T-cell (primary cell): ENCODE data around the gene RTN4RL2. TPM values are rescaled to one million over a fixed set of nuclear protein-coding genes. Genes with fewer than 3 reads are reported as not detected.

ENCODE experiments used
- ATAC-seq, 4 experiments: fragments of 200-7000 bp in 3 of 4; fragments of 150-1000 bp in 1 of 4; cut with Tn5 transposase; replicated peaks in 1 of 4; 1 replicate in 3 of 4; 2 replicates in 1 of 4; pipeline ENCODE4 v1.10.0; 2021; ENCODE audit warnings: moderate library complexity in 3 of 4, mild to moderate bottlenecking in 2 of 4, moderate number of reproducible peaks in 1 of 4
- CTCF ChIA-PET, 2 donors: fragments of 300-600 bp; sonication (Branson Sonifier 250); formaldehyde crosslinking; loops; one replicate each; lab custom pipeline; 2022; ENCODE audit warnings: antibody characterized with exemption in 2 of 2; lab: Charles Lee
- POLR2A ChIA-PET, 2 donors: fragments of 300-600 bp; sonication (Branson Sonifier 250); formaldehyde crosslinking; loops; one replicate each; lab custom pipeline; 2022; ENCODE audit warnings: antibody characterized with exemption in 2 of 2; lab: Charles Lee
- DNase-seq, 35 experiments: peaks; one replicate each; pipeline versions ENCODE4 v3.0.0 to v3.0.0-alpha.2; 2013 to 2023
- H3K27ac ChIP-seq: one replicate; pipeline ENCODE4 v1.5.1; 2013; ENCODE audit warnings: low read length
- H3K27me3 ChIP-seq, 2 experiments: replicated peaks in 1 of 2; 1 replicate in 1 of 2; 2 replicates in 1 of 2; pipeline versions ENCODE4 v1.6.1 to v1.7.0; 2013; ENCODE audit warnings: low read length in 1 of 2, mixed read lengths in 1 of 2; ENCODE audit not compliant: control insufficient read depth in 2 of 2, insufficient read depth in 2 of 2; ENCODE audit errors: extremely low read depth in 1 of 2
- H3K36me3 ChIP-seq, 2 donors: 1 replicate in 1 of 2; 2 replicates in 1 of 2; pipeline versions ENCODE4 v1.6.1 to v1.7.0; 2013; ENCODE audit warnings: low read length in 1 of 2; ENCODE audit not compliant: control insufficient read depth in 2 of 2, insufficient read depth in 1 of 2; ENCODE audit errors: extremely low read depth in 1 of 2
- H3K4me1 ChIP-seq, 2 experiments: 1 replicate in 1 of 2; 2 replicates in 1 of 2; pipeline versions ENCODE4 v1.6.1 to v1.7.0; 2013; ENCODE audit warnings: low read length in 2 of 2, mixed read lengths in 1 of 2; ENCODE audit not compliant: insufficient read depth in 2 of 2, control insufficient read depth in 1 of 2; ENCODE audit errors: extremely low read depth in 1 of 2
- H3K4me3 ChIP-seq, 2 donors: 1 replicate in 1 of 2; 2 replicates in 1 of 2; pipeline versions ENCODE4 v1.5.1 to v1.7.0; 2013; ENCODE audit warnings: mild to moderate bottlenecking in 2 of 2, low read length in 1 of 2, moderate library complexity in 1 of 2; ENCODE audit not compliant: control insufficient read depth in 1 of 2; ENCODE audit errors: extremely low read depth in 1 of 2
- H3K9me3 ChIP-seq: 2 replicates; pipeline ENCODE4 v1.7.0; 2013
- H3K27ac Mint-ChIP-seq, 2 donors: one replicate each; pipeline ENCODE4 v1.8.0; 2020 to 2021; ENCODE audit warnings: mild to moderate bottlenecking in 2 of 2, mixed read lengths in 2 of 2
- H3K27me3 Mint-ChIP-seq, 2 donors: one replicate each; pipeline ENCODE4 v1.8.0; 2021 to 2022; ENCODE audit warnings: mixed read lengths in 2 of 2
- H3K36me3 Mint-ChIP-seq: one replicate; pipeline ENCODE4 v1.8.0; 2021; ENCODE audit warnings: mixed read lengths
- H3K4me1 Mint-ChIP-seq, 3 donors: one replicate each; pipeline ENCODE4 v1.8.0; 2020 to 2022; ENCODE audit warnings: mixed read lengths in 3 of 3, mild to moderate bottlenecking in 1 of 3
- H3K4me3 Mint-ChIP-seq, 3 donors: one replicate each; pipeline ENCODE4 v1.8.0; 2020 to 2022; ENCODE audit warnings: mild to moderate bottlenecking in 3 of 3, mixed read lengths in 3 of 3, moderate library complexity in 3 of 3
- H3K9me3 Mint-ChIP-seq, 3 donors: one replicate each; pipeline ENCODE4 v1.8.0; 2020 to 2022; ENCODE audit warnings: mixed read lengths in 3 of 3
- WGBS: methylation state at CpG from one replicate; pipeline ENCODE4 v1.1.5; 2013; ENCODE audit warnings: missing lambda C conversion rate; ENCODE audit not compliant: insufficient coverage; 5-methylcytosine and 5-hydroxymethylcytosine counted together
- total RNA-seq, 35 experiments: library from RNA in 6 of 35; stranded (reverse) in 6 of 35; fragments of 120-200 nt in 1 of 35; gene quantifications; one replicate each; pipeline versions ENCODE4 v1.2.1 to v1.2.4 and lab custom pipeline; 2013 to 2026

The RTN4RL2 gene
- total RNA-seq, 5 donors from 2014 or later (not counting 1 experiment from before 2014, with no cell fraction given) = 0.15 to 1.1 (median 0.29) TPM

- H3K4me1 ChIP-seq = no peaks in the 10 kb centered on the region
- H3K36me3 ChIP-seq = peaks cover 0 to 21% of the 10 kb centered on the region in 2 donors
- H3K27me3 ChIP-seq = no peaks in the 10 kb centered on the region
- no peak for ATAC-seq
- H3K27ac ChIP-seq = no peak overlapping the region
- Mint-ChIP-seq H3K27ac (no peak overlapping the region), H3K4me1 (peaks cover 0 to 2% (median 0%) of the 10 kb centered on the region in 3 donors), H3K36me3 (peaks cover 19% of the 10 kb centered on the region), H3K9me3 (no peaks in the 10 kb centered on the region), H3K4me3 (no peak overlapping the region), H3K27me3 (no peaks in the 10 kb centered on the region)
- H3K9me3 ChIP-seq = no peaks in the 10 kb centered on the region
- no peak overlapping the region for H3K4me3 ChIP-seq
- ChIA-PET CTCF (interaction anchor here (0.6 to 1.9 kb wide), 6 partner anchors 10 to 262 kb away, joined by 5 to 11 read pairs (median 8); no protein-coding TSS in a partner anchor), POLR2A (interaction anchor here in 1 of 2 donors (0.7 kb wide), 1 partner anchor 19 kb away, joined by 3 read pairs; no protein-coding TSS in a partner anchor)
- no peak for DNase-seq
Observed at GRCh38 chr11:57502870-57503269, 42.5 kb downstream of the RTN4RL2 start.

GRCh38 chr11:57504511-57504910, 44.2 kb downstream of the RTN4RL2 start:
- ChIA-PET POLR2A (no interaction called here), CTCF (interaction anchor here (2.2 to 4.2 kb wide), 3 partner anchors 11 to 22 kb away, joined by 6 to 27 read pairs (median 7); no protein-coding TSS in a partner anchor)
- Mint-ChIP-seq H3K4me3 (no peak overlapping the region), H3K27ac (no peak overlapping the region), H3K4me1 (peaks cover 0 to 2% (median 0%) of the 10 kb centered on the region in 3 donors), H3K36me3 (peaks cover 18% of the 10 kb centered on the region), H3K27me3 (no peaks in the 10 kb centered on the region), H3K9me3 (no peaks in the 10 kb centered on the region)
- H3K27ac ChIP-seq = no peak overlapping the region
- ATAC-seq (no peak), DNase-seq (no peak)
- no peaks in the 10 kb centered on the region for H3K9me3 ChIP-seq
- H3K27me3 ChIP-seq = no peaks in the 10 kb centered on the region
- no peak overlapping the region for H3K4me3 ChIP-seq
- WGBS = no CpG with 5 or more reads among the region's 4 CpGs
- peaks cover 0 to 21% of the 10 kb centered on the region in 2 donors for H3K36me3 ChIP-seq
- no peaks in the 10 kb centered on the region for H3K4me1 ChIP-seq

GRCh38 chr11:57506522-57506921, 46.2 kb downstream of the RTN4RL2 start:
- Mint-ChIP-seq H3K4me1 (peaks cover 2 to 6% (median 5%) of the 10 kb centered on the region in 3 donors), H3K9me3 (no peaks in the 10 kb centered on the region), H3K36me3 (peaks cover 10% of the 10 kb centered on the region), H3K4me3 (no peak overlapping the region), H3K27ac (no peak overlapping the region), H3K27me3 (no peaks in the 10 kb centered on the region)
- H3K9me3 ChIP-seq = no peaks in the 10 kb centered on the region
- H3K27ac ChIP-seq = no peak overlapping the region
- ATAC-seq (no peak), DNase-seq (no peak)
- H3K4me3 ChIP-seq = no peak overlapping the region
- WGBS = no CpG with 5 or more reads among the region's 1 CpG
- peaks cover 0 to 6% of the 10 kb centered on the region in 2 donors for H3K36me3 ChIP-seq
- no peaks in the 10 kb centered on the region for H3K4me1 ChIP-seq
- no peaks in the 10 kb centered on the region for H3K27me3 ChIP-seq
- POLR2A ChIA-PET = no interaction called here
- CTCF ChIA-PET = interaction anchor here (1.0 to 4.2 kb wide), 4 partner anchors 11 to 20 kb away, joined by 4 to 27 read pairs (median 6); no protein-coding TSS in a partner anchor

GRCh38 chr11:57508341-57509170, 48.2 kb downstream of the RTN4RL2 start:
- POLR2A ChIA-PET = no interaction called here
- no peaks in the 10 kb centered on the region for H3K27me3 Mint-ChIP-seq
- ATAC-seq = no peak
- no peak for DNase-seq
- no peaks in the 10 kb centered on the region for H3K27me3 ChIP-seq
- peaks cover 18 to 27% (median 25%) of the 10 kb centered on the region in 3 donors for H3K4me1 Mint-ChIP-seq
- no peak overlapping the region for H3K27ac ChIP-seq
- no peaks in the 10 kb centered on the region for H3K9me3 ChIP-seq
- no peak overlapping the region for H3K27ac Mint-ChIP-seq
- H3K36me3 Mint-ChIP-seq = peaks cover 10% of the 10 kb centered on the region
- H3K36me3 ChIP-seq = peaks cover 0 to 3% of the 10 kb centered on the region in 2 donors
- CTCF ChIA-PET = interaction anchor here in 1 of 2 donors (0.6 to 4.2 kb wide), 2 partner anchors 15 to 19 kb away, joined by 3 to 27 read pairs; no protein-coding TSS in a partner anchor
- no peaks in the 10 kb centered on the region for H3K9me3 Mint-ChIP-seq
- H3K4me3 ChIP-seq = no peak overlapping the region
- peaks cover 0 to 6% of the 10 kb centered on the region in 2 experiments for H3K4me1 ChIP-seq
- WGBS = 89% methylated on average over 5 of the region's 7 CpGs
- no peak overlapping the region for H3K4me3 Mint-ChIP-seq

GRCh38 chr11:57511741-57512430, 51.6 kb downstream of the RTN4RL2 start:
- H3K27me3 ChIP-seq = no peaks in the 10 kb centered on the region
- no peak overlapping the region for H3K4me3 ChIP-seq
- Mint-ChIP-seq H3K9me3 (no peaks in the 10 kb centered on the region), H3K36me3 (peaks cover 5% of the 10 kb centered on the region), H3K4me1 (peaks cover 28 to 35% (median 34%) of the 10 kb centered on the region in 3 donors), H3K27ac (peak overlapping the region; percentile 74 to 81), H3K4me3 (no peak overlapping the region), H3K27me3 (no peaks in the 10 kb centered on the region)
- POLR2A ChIA-PET = interaction anchor here in 1 of 2 donors (0.6 kb wide), 1 partner anchor 229 kb away, joined by 3 read pairs; the partner anchor contains the start of gene SELENOH
- DNase-seq = no peak
- no peaks in the 10 kb centered on the region for H3K36me3 ChIP-seq
- H3K9me3 ChIP-seq = no peaks in the 10 kb centered on the region
- ATAC-seq = peak in 1 of 4 experiments; percentile 32
- no peak overlapping the region for H3K27ac ChIP-seq
- 100% methylated on average over 3 of the region's 6 CpGs for WGBS
- CTCF ChIA-PET = interaction anchor here (0.7 to 1.6 kb wide), 6 partner anchors 15 to 1126 kb away, joined by 3 to 5 read pairs (median 3); no protein-coding TSS in a partner anchor
- peaks cover 3 to 25% of the 10 kb centered on the region in 2 experiments for H3K4me1 ChIP-seq
